ENCODE measurements around the gene CR1L. TPM values are rescaled to one million over a fixed set of nuclear protein-coding genes. Genes with fewer than 3 reads are reported as not detected.
"Not testable (repeated sequence)": the region's sequence is repeated elsewhere in the genome, so short reads cannot be mapped to it uniquely, and the experiment has no call there.

Gene CR1L
- total RNA-seq, 2 donors from 2014 or later, result 1.4 TPM; not detected in 1

DNA sequence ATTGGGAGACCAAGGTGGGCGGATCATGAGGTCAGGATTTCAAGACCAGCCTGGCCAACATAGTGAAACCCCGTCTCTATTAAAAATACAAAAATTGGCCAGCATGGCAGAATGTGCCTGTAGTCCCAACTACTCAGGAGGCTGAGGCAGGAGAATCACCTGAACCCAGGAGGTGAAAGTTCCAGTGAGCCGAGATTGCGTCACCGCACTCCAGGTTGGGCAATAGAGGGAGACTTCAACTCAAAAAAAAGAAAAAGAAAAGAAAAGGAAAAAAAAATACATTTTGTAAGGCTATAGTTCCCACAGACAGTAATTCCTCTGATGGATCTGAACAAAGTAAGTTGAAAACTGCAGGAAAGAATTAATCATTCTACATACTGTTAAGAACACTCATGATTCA is 58.8 kb downstream of the CR1L start:
- Mint-ChIP-seq H3K9me3 (no peaks in the 10 kb centered on the region), H3K36me3 (no peaks in the 10 kb centered on the region), H3K27ac (no peak overlapping the region)
- ATAC-seq, result no peak
- DNase-seq (ENCODE audit: low spot score in 2 of 2), result no peak

DNA sequence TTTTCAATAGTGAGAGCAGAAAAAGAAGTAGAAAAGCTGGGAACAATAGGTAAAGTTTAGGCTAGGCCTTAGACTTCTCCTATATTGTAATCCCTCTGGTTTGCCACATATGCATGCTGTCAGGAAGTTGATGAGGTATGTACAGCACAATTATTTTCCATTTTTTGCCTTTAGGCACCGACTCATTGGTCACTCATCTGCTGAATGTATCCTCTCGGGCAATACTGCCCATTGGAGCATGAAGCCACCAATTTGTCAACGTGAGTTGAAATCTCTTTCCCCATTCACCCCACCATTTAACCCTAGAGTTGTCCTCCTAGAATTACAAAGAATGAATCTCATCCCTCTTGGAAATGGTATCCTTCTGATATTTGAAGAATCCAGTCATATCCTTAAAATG is 63.1 kb downstream of the CR1L start:
- ATAC-seq, H3K36me3 Mint-ChIP-seq, H3K9me3 Mint-ChIP-seq: not testable (repeated sequence)

DNA sequence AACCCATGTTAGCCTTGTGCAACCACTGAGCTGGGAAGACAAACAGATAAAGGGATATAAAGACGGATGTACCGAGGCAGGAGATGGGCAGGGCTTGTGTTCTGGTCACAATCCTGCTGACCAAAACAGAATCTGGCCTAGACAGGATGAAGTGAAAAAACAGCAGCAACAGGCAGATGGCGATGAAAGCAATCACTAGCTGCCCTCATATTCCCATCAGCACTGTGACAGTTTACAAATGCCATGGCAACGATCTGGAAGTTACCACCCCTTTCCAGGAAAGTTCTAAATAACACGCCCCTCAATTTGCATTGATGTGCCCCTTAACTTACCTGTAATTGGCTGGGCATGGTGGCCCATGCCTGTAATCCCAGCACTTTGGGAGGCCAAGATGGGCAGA is 66.4 kb downstream of the CR1L start:
- H3K36me3 Mint-ChIP-seq, result no peaks in the 10 kb centered on the region
- DNase-seq (ENCODE audit: low spot score in 2 of 2) (no peak), ATAC-seq (no peak)
- no peak overlapping the region for H3K27ac Mint-ChIP-seq
- H3K9me3 Mint-ChIP-seq, result no peaks in the 10 kb centered on the region

More for the DNA sequence above, 63.1 kb downstream of the CR1L start:
- H3K27ac Mint-ChIP-seq; DNase-seq (ENCODE audit: low spot score in 2 of 2): not testable (repeated sequence)

DNA sequence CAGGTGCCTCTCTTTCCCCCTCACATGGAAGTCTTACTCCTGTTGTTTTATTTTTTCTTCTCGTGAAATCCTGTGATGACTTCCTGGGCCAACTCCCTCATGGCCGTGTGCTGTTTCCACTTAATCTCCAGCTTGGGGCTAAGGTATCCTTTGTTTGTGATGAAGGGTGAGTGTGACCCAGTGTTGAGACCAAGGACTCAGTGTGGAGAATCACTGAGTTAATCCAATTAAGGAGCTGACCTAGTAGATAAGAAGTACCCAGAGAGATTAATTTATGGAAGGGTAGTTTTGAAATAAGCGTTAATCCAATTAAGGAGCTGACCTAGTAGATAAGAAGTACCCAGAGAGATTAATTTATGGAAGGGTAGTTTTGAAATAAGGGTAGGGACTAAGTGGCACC is 67.8 kb downstream of the CR1L start:
- not testable (repeated sequence) for H3K36me3 Mint-ChIP-seq; H3K9me3 Mint-ChIP-seq; H3K27ac Mint-ChIP-seq; DNase-seq (ENCODE audit: low spot score in 2 of 2); ATAC-seq

DNA sequence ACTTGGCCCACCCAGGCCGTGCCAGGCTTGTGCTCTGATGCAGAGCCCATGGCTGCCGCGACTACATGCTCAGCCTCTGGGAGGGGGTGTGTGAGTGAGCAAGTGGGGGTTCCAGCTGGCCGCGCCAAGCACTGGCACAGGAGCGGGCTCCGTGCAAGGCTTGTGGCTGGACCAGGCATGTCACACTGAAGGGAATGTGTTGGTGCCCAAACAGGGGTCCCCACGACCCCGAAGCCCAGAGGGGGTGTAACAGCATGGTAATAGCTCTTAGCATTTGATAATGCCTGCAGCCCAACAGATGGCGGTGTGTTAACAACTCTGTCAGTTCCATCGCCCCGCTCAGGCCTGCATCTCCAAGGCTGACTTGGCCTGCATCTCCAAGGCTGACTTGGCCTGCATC is 68.6 kb downstream of the CR1L start:
- DNase-seq (ENCODE audit: low spot score in 2 of 2), result no peak
- ATAC-seq, result no peak
- Mint-ChIP-seq H3K9me3 (no peaks in the 10 kb centered on the region), H3K36me3 (no peaks in the 10 kb centered on the region), H3K27ac (no peak overlapping the region)

DNA sequence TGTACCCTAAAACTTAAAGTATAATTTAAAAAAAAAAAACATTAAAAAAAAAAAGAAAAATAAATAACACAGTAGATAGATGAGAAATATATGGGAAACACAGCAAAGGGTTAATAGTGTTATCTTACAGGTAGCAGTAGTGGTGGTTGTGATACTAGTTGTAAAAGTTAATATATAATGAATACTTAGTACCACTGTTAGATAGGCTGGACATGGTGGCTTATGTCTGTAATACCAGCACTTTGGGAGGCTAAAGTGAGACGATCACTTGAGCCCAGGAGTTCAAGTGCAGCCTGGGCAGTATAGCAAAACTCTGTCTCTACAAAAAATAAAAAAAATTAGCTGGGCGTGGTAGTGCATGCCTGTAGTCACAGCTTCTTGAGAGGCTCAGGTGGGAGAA is 74.3 kb downstream of the CR1L start:
- Mint-ChIP-seq H3K36me3 (no peaks in the 10 kb centered on the region), H3K9me3 (no peaks in the 10 kb centered on the region), H3K27ac (no peak overlapping the region)
- no peak for DNase-seq (ENCODE audit: low spot score in 2 of 2)
- no peak for ATAC-seq

DNA sequence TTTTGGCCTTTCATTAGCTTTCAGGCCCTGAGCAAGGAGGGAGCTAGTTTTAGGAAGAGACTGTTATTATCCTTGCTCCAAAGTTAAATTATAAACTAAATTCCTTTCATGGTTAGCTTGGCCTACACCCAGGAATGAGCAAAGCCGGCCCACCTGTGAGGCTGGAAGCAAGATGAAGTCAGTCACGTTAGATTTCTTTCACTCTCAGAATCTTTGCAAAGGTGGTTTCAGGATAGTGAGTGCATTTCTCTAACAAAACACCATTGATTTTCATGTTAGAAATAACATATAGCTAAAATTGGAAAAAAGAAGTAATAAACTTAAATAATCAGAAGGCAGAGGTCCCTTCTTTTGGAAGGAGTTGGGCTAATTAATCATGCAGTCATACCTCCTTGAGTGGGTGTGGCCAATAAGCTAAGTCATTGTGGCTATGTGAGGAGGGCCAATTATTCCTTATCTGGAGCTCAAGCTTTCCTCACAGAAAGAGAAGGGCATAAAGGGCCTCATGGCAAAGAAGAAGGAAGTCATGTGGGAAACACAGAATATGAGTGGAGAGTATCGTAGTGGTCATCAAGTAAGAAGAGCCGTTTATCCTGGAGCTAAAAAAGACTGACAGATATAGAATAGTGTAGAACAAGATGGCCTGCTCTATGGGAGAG is 83.4 kb downstream of the CR1L start:
- peaks cover 0 to 14% of the 10 kb centered on the region in 2 donors for H3K9me3 Mint-ChIP-seq
- H3K36me3 Mint-ChIP-seq; DNase-seq (ENCODE audit: low spot score in 2 of 2); ATAC-seq; H3K27ac Mint-ChIP-seq: not testable (repeated sequence)

DNA sequence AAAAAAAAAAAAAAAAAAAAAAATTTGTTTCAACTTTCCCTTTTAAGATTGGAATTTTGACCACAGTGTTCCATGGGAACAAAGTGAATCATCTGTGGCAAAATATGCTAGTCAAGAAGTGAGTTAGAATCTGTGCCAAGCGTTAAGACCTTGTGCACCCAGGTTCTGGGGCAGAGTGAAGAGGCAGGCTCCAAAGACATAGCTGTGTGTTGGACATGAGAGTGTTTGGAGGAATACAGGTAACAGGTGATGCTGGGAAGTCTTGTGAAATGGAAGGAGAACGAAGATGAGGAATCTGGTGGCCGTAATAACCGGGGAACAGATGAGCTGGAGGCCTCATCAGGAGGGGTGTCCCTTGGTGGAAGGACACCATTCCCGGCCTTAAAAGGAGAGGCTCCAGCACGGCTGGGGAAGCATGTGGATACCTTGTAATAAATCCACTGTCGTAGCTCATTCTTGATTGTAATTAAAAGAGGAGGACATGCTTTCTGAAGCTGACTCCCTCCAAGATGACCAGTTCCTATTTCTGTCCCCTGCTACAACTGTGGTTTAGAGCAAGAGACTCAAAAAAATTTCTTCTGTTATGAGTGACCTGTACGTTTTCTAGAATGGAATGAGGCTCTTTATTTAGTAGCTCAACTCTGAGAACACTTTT is 92.7 kb downstream of the CR1L start:
- H3K9me3 Mint-ChIP-seq; H3K27ac Mint-ChIP-seq; DNase-seq (ENCODE audit: low spot score in 2 of 2); H3K36me3 Mint-ChIP-seq; ATAC-seq: not testable (repeated sequence)

DNA sequence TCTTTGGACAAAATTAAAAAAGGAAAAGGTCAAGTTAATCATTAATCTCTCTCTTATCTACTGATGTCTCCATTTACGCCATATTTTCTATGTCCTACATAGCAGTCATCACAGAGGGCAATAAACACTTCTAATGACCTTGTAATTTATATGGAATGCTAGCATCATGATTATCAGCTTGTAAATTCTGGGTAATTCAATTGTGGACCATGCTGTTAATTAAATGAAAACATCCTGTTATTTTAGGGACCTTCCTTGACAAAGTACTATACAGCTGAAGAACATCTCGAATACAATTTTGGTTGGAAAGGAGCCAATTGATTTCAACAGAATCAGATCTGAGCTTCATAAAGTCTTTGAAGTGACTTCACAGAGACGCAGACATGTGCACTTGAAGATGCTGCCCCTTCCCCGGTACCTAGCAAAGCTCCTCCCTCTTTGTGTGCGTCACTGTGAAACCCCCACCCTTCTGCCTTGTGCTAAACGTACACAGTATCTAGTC is 93.3 kb downstream of the CR1L start:
- not testable (repeated sequence) for H3K9me3 Mint-ChIP-seq; H3K27ac Mint-ChIP-seq; H3K36me3 Mint-ChIP-seq; DNase-seq (ENCODE audit: low spot score in 2 of 2)
- peak in 1 of 2 donors; percentile 48 for ATAC-seq

DNA sequence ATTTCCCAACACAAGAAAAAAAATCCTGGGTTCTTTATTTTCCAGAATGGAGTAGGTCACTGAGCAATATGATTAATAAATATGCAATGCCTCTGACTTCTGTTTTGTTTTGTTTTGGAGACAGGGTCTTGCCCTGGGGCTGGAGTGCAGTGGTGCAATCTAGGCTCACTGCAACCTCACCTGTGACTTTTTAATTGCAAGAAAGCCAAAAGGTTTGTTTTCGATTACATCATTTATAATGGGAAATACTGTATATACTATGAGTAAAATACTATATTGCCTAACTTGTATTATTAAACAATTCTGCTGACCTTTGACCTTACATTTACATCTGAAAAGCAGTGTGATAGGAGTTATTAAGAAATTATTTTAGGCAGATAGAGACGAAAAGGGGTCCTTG is 95.3 kb downstream of the CR1L start:
- no peak for DNase-seq (ENCODE audit: low spot score in 2 of 2)
- Mint-ChIP-seq H3K27ac (no peak overlapping the region), H3K9me3 (no peaks in the 10 kb centered on the region), H3K36me3 (no peaks in the 10 kb centered on the region)
- no peak for ATAC-seq

DNA sequence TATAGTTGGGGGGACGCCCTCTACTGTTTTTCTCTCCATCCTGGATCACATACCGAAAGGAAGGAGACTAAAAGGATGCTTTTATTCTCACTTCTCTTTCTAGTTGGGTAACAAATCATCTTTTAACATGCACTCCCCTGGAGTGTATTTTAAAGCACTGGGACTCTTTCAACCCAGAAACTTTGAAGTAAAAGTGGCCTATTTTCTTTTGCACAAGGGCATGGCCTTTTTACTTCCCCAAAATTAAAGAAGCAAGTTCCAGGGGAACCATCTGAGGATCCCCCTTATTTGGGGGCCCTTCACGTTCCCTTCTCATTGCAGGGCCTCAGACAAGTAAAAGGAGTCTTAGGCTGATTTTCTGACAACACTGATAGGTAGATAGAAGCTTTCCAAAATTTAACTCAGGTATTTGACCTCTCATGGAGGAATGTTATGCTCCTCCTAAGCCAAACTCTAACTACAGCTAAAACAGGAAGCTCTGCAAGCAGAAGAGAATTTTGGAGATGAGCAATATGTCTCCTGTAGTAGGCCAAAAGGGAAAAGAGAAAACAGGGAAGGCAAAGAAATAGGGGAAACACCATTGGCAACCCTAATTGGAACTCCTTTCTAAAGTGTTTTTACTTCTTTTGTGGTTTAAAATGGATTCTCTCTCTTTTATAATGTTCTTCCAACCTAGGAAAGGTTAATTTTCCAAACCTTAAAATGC is 98.1 kb downstream of the CR1L start:
- no peak for ATAC-seq
- Mint-ChIP-seq H3K9me3 (no peaks in the 10 kb centered on the region), H3K27ac (no peak overlapping the region), H3K36me3 (no peaks in the 10 kb centered on the region)
- DNase-seq (ENCODE audit: low spot score in 2 of 2), result no peak

DNA sequence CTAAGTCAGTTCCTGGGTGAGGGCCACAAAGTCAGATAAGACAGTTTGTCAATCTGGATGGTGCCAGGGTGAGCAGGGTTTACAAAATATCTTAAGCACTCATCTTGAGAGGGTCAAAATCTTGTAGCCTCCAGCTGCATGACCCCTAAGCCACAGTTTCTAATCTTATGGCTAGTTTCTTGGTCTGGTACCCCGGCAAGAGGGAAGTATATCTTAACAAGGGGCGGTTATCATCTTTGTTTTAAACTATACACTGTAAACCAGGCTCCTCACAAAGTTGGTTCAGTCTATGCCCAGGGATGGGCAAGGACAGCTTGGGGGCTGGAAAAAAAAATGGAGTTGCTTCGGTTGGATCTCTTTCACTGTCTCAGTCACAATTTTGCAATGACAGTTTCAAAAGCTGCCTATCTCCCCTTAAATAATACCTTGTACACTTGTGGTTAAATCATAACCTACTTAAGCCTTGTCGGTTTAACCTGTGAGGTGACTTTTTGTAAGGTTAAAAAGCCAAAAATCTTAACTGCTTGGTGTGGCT is 99.1 kb downstream of the CR1L start:
- H3K36me3 Mint-ChIP-seq, result no peaks in the 10 kb centered on the region
- DNase-seq (ENCODE audit: low spot score in 2 of 2), result no peak
- no peak overlapping the region for H3K27ac Mint-ChIP-seq
- ATAC-seq, result no peak
- H3K9me3 Mint-ChIP-seq, result no peaks in the 10 kb centered on the region

DNA sequence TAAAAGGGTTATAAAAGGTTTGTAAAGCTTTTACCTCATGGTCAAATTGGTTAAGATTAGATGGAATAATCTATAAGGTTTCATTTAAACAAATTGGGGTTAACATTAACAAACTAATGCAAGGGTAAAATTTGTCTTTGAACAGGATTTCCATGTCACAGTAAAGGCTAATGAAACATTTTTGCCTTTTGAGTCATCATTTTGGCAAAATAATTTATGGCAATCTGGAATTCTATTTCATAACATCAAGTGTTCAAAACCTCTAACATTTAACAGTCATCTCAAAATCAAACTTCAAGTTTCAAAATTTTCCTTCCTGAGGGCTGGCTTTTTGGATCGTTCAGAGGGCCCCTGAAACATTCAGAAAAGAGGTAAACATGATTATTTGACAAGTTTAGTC is 100.4 kb downstream of the CR1L start:
- H3K36me3 Mint-ChIP-seq, result no peaks in the 10 kb centered on the region
- no peak for DNase-seq (ENCODE audit: low spot score in 2 of 2)

DNA sequence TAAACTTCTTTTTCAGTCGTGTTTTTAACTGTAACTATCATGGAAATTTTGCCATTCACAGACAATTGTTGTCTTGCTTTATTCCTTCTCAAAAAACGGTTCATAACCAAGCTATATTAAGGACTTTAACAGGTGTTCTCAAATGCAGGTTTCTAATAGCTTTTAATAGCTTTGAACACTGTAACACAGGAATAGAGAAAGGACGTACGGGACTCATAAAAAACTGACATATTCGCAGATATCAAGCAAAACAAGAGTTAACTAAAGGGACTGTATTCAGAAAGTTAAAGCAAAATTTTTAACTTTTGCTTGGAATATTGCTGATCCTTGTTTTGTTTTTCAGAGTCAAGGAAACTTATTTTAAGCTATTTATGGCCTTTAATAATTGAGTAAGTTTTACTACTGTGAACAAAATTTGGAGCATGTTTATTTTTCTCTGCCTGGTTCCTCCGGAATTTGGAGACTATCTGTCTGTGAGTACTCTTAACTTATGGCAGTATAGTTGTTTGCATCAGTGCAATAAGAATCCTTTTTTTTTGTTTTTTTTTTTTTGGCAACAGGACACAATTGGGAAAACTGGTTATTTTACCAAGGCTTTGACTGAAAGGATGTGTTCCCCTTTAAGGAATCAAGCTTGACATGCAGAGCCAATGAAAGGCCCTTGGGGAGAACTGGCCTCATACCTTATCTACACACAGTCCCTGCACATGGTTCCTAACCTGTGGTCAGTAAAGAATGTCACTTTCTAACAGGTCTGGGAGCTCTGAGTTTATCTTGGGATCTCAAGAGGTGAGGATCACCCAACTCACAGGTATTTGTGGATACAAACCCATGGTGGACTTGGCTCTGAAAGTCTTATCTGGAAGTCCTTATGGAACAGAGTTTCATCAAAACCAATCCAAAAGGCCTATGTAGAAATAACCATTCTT is 101.2 kb downstream of the CR1L start:
- H3K27ac Mint-ChIP-seq, result no peak overlapping the region
- no peaks in the 10 kb centered on the region for H3K9me3 Mint-ChIP-seq
- peaks cover 0 to 3% of the 10 kb centered on the region in 2 donors for H3K36me3 Mint-ChIP-seq
- DNase-seq (ENCODE audit: low spot score in 2 of 2) (no peak), ATAC-seq (no peak)

More for the DNA sequence above, 100.4 kb downstream of the CR1L start:
- H3K27ac Mint-ChIP-seq, result no peak overlapping the region
- no peak for ATAC-seq
- H3K9me3 Mint-ChIP-seq, result no peaks in the 10 kb centered on the region

DNA sequence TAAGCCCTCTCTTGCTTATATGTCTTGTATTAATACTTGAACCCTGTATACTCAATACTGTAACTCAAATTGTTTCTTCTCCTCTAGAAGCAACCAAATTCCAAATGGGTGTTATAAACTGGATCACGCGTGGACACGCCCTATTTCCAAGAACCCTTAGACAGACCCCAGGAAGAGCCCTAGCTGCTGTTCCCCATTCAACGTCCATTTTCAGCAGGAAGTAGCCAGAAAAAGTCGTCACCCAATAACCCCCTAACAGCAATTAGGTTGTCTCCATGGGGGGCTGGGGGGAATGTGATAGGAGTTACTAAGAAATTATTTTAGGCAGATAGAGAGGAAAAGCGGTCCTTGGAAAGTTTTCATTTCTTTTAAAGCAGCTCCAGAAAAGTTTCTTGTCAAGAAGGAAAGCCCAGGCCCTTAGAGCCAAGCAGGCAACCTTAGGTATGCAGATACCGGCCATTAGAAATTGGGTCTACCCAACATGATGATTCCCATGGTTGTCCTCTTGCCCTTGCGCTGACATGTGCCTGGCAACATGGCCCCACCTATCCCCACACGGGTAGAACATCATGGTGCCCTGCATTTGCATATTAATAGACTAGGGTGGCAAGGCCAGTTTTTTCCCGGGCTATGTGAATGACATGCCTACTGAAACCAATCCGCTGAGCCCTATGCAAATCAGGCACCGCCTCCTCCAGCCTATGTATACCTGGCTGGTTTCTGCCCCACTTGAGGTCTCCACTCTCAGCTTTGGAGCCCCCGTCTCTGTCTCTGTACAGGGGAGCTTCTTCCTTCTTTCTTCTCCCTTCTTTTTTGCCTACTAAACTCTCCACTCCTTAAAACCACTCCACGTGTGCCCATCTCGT is 102.9 kb downstream of the CR1L start:
- DNase-seq (ENCODE audit: low spot score in 2 of 2), result no peak
- H3K36me3 Mint-ChIP-seq, result peaks cover 7 to 18% of the 10 kb centered on the region in 2 donors
- no peaks in the 10 kb centered on the region for H3K9me3 Mint-ChIP-seq

More for the DNA sequence above, 102.9 kb downstream of the CR1L start:
- no peak for ATAC-seq
- H3K27ac Mint-ChIP-seq, result no peak overlapping the region
